ENCODE results near the gene OSBPL10.

DNA sequence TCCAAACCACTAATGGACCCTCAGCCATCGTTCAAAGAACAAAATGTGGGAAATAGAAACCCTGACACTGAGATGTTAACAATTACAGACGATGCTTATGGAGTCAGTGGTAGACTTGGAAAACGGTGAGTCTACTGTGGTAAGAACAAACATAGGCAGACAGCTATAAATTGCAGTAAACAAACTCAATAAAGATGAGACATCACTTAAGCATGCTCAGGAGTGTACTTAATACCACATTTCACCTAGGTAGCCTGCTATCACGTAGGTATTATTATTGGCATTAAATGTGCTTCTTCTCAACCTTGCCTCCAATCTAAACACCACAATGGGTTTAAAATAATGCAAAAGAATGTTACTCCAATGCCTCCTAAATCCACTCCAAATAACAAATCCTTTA is 2.5 kb downstream of the OSBPL10 start:
- TF ChIP-seq, protein P1, sequence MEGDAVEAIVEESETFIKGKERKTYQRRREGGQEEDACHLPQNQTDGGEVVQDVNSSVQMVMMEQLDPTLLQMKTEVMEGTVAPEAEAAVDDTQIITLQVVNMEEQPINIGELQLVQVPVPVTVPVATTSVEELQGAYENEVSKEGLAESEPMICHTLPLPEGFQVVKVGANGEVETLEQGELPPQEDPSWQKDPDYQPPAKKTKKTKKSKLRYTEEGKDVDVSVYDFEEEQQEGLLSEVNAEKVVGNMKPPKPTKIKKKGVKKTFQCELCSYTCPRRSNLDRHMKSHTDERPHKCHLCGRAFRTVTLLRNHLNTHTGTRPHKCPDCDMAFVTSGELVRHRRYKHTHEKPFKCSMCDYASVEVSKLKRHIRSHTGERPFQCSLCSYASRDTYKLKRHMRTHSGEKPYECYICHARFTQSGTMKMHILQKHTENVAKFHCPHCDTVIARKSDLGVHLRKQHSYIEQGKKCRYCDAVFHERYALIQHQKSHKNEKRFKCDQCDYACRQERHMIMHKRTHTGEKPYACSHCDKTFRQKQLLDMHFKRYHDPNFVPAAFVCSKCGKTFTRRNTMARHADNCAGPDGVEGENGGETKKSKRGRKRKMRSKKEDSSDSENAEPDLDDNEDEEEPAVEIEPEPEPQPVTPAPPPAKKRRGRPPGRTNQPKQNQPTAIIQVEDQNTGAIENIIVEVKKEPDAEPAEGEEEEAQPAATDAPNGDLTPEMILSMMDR (IDR thresholded peaks at IDR 0.05): no peak
- no peak for TF ChIP-seq EZH2 (IDR thresholded peaks at IDR 0.05; ENCODE audit: borderline replicate concordance, insufficient read depth, low read depth, low read length, poor library complexity, severe bottlenecking)

Data from B cell (primary cell).